ENCODE results near the gene DDX17.
A peak's percentile ranks its signal among the peaks of the same experiment; 100 is the strongest.

The DDX17 gene

DNA sequence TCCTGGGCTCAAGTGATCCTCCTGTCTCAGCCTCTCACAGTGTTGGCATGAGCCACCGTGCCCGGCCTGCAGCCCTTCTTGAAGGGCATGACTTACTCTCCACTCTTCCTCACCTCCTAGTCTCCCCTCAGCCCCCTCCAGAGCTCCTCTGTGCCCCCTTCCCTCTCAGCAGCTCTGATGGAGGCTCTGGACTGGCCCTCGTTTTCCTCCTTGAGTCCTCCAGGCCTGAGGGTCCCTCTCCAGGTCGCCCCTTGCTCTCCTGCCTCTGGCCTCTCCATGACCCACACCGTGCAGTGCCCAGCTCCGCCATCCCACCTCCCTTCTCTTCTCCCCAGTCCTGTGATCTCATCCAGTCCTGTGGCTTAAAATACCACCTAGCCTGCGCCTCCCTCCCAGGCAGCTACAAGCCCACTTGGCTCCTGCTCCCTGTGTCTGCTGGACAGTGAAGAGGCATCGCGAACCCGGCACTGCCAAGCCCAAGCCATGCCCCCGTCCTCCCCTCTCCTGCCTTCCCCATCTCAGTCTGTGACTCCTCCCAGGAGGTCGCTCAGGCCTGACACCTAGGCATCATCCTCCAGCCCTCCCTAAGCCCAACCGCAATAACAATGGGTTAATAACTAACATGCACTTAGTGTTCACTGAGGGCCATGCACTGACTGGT lies 63.0 kb downstream of the DDX17 start:
- TF ChIP-seq POLR2A (IDR thresholded peaks at IDR 0.05; ENCODE audit: low read length) (no peak), GATA1 (IDR thresholded peaks at IDR 0.05; ENCODE audit: low read depth, low read length) (no peak)
- DNase-seq = no peak

DNA sequence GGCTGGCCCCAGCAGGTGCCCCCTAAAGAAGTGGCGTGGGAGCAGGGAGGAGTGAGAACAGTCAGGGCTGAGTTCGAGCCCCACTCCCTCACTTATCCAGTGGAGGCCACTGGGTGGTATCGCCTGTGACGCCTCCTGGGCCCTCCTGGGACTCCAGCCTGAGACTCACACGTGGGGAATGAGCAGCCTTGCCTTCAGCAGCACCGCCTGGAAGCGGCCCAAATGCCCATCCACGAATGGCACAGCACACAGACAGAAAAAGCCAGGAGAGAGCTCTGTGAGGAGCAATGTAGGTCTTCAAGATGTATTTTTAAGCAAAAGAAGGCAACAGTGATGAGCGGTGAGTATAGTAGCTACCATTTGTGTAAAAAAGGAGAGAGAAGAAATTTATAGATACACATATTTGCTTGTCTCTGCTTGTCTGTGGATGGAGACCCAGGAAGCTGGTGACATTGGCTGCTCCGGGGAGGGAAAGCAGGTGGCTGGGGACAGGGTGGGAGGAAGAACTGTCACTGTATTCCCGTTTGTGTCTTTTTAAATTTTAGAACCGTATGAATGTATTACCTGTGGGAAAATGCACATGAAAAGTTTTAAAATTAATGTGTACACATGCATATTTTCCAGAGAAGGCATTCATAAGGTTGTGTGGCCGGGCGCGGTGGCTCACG lies 64.4 kb downstream of the DDX17 start:
- TF ChIP-seq GATA1 (IDR thresholded peaks at IDR 0.05; ENCODE audit: low read depth, low read length) (no peak), POLR2A (IDR thresholded peaks at IDR 0.05; ENCODE audit: low read length) (no peak)
- DNase-seq = no peak

- no peak for TF ChIP-seq GATA1 (IDR thresholded peaks at IDR 0.05; ENCODE audit: low read depth, low read length)
- TF ChIP-seq POLR2A (IDR thresholded peaks at IDR 0.05; ENCODE audit: low read length) = no peak
- no peak for DNase-seq
Measured at GRCh38 chr22:38440747-38441350, 65.3 kb downstream of the DDX17 start.

GRCh38 chr22:38437416-38437815 lies 68.7 kb downstream of the DDX17 start:
- TF ChIP-seq POLR2A (IDR thresholded peaks at IDR 0.05; ENCODE audit: low read length) (no peak), GATA1 (IDR thresholded peaks at IDR 0.05; ENCODE audit: low read depth, low read length) (no peak)
- DNase-seq = no peak

- DNase-seq = no peak
- TF ChIP-seq GATA1 (IDR thresholded peaks at IDR 0.05; ENCODE audit: low read depth, low read length) (no peak), POLR2A (IDR thresholded peaks at IDR 0.05; ENCODE audit: low read length) (no peak)
Measured at GRCh38 chr22:38436629-38437395, 69.3 kb downstream of the DDX17 start.

DNA sequence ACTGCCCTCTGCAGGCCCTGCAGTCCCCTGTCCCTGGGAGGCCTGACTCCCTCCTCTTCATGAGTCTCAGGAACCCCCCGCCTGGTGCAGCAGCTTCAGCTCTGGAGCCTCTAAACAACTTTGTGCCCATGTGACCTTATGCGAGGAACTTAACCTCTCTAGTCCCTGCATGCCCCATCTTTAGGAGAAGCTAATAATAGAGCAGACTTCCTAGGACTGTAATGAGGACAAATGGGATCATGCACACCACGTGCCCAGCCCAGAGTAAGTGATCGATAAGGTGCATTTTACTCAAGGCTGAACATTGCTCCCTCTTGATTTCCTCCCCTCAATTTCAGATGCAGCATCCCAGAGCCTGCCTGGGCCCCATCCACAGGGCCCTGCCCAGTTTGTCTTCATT lies 70.1 kb downstream of the DDX17 start:
- no peak for TF ChIP-seq GATA1 (IDR thresholded peaks at IDR 0.05; ENCODE audit: low read depth, low read length)
- DNase-seq = no peak

DNA sequence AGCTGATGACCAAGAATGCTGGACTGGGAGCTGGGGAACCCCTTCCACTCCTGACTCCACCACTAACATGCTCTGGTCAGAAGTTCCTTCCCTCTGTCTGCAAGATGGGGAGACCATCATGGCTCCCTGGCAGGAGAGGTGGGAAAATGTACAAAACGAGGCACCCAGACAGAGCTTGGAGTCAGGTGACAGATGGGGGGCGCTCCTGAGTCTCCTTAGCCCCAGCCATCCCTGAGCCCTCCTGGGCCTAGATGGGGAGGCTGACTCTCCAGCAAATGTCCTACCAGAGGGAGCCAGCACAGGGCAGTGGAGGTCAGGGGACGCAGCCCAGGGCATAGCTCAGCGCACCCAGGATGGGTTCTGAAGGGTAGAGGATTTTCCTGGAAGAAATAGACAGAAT lies 71.1 kb downstream of the DDX17 start:
- TF ChIP-seq POLR2A (IDR thresholded peaks at IDR 0.05; ENCODE audit: low read length) = no peak
- TF ChIP-seq GATA1 (IDR thresholded peaks at IDR 0.05; ENCODE audit: low read depth, low read length) = no peak
- peak in 1 of 2 experiments; percentile 22 for DNase-seq

DNA sequence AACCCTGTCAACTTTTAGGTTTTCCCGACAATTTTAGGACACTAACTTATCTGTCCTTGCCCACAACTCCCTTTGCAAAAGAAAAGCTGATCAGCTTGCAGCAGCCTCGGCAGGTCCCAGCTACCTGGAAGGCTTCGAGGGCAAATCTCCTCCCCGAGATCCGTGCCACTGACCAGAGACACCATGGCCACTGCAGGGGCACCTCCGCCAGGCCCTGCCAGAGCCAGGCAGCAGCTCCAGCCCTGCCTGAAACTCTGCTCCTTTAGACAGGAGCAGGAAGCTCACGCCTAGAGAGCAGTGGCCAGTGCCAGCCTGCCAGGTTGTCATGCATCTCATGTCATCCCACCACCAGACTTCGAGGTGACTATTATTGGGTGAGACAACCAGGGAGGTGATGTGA lies 72.2 kb downstream of the DDX17 start:
- DNase-seq = no peak
- TF ChIP-seq POLR2A (IDR thresholded peaks at IDR 0.05; ENCODE audit: low read length) = no peak
- TF ChIP-seq GATA1 (IDR thresholded peaks at IDR 0.05; ENCODE audit: low read depth, low read length) = no peak
